ENCODE measurements around the gene PRIMPOL.

GRCh38 chr4:184635381-184635780 lies 14.2 kb upstream of the PRIMPOL start:
- no peak for TF ChIP-seq MAZ (IDR thresholded peaks at IDR 0.05; ENCODE audit: borderline replicate concordance, low read depth, low read length)
- TF ChIP-seq CTCF (conservative IDR thresholded peaks at IDR 0.05; ENCODE audit: low read depth, low read length), result no peak
- TF ChIP-seq SMC3 (IDR thresholded peaks at IDR 0.05; ENCODE audit: low read depth, low read length), result no peak
- TF ChIP-seq POLR2A (IDR thresholded peaks at IDR 0.05; ENCODE audit: low read depth, low read length), result no peak
- no peak for TF ChIP-seq MXI1 (IDR thresholded peaks at IDR 0.05; ENCODE audit: borderline replicate concordance, low read depth, low read length)
- TF ChIP-seq MAFK (IDR thresholded peaks at IDR 0.05; ENCODE audit: low read depth, low read length), result no peak
- TF ChIP-seq BHLHE40 (IDR thresholded peaks at IDR 0.05; ENCODE audit: low read depth, low read length), result no peak
- TF ChIP-seq RFX5 (IDR thresholded peaks at IDR 0.05; ENCODE audit: low read depth, low read length), result no peak
- no peak for TF ChIP-seq USF2 (IDR thresholded peaks at IDR 0.05; ENCODE audit: low read depth, low read length)
- TF ChIP-seq NFE2L2 (IDR thresholded peaks at IDR 0.05; ENCODE audit: low read depth, low read length), result no peak
- no peak for TF ChIP-seq FOS (IDR thresholded peaks at IDR 0.05; ENCODE audit: low read depth, low read length)
- TF ChIP-seq CEBPB (IDR thresholded peaks at IDR 0.05; ENCODE audit: low read depth, low read length), result no peak
- TF ChIP-seq ELK1 (IDR thresholded peaks at IDR 0.05; ENCODE audit: borderline replicate concordance, low read depth, low read length), result no peak
- no peak for TF ChIP-seq RAD21 (IDR thresholded peaks at IDR 0.05; ENCODE audit: low read length)

Measured in IMR-90 (cell line).